HG03196 (cell line): ENCODE data around the gene FKBP2.
A peak's percentile ranks its signal among the peaks of the same experiment; 100 is the strongest.

ENCODE experiments used
- ATAC-seq: cut with Tn5 transposase; IDR thresholded peaks from one replicate; pipeline ENCODE4 v1.9.1; 2021; ENCODE audit not compliant: unreplicated experiment

Gene FKBP2

DNA sequence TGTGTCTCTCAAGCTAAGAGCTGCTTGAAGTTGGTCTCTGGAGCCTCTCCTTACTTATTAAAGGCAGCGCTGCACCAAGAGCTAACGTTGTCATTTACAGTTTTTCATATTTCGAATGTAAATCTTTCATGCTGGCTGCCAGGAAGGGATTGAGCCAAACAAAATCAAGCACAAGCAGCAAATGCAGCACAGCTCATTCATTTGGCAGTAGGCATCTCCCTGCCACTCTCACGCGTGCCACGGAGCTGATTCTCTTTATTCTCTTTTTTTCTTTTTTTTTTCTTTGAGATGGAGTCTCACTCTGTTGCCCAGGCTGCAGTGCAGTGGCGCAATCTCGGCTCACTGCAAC lies 8.0 kb upstream of the FKBP2 start:
- no peak for ATAC-seq

DNA sequence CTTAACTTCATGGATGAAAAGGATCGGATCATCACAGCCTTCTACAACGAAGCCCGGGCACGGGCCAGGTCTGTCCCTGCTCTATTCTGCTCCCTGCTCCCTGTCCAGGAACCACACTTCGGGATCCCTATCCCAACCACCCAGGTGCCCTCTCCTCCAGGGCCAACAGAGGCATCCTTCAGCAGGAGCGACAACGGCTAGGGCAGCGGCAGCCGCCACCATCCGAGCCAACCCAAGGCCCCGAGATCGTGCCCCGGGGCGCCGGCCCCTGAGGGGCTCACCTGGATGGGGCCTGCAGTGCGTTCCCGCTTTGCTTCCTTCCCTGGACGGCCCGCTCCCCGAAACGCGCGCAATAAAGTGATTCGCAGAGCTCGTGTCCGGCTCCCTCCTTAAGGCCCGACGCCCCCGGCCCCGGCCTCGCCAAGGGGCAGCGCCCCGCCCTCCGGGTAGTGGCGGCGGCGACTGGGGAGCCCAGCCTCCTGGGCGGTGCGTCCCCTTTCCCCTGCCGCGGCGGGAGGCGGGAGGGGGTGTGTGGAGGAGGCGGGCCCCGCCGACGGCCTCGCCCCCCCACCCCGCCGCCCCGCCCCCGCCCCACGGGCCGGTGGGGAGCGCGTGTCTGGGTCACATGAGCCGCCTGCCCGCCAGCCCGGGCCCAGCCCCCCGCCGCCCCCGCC lies 6.8 kb upstream of the FKBP2 start, which contains the start of gene VEGFB:
TSS of gene VEGFB (plus strand) at position 672 of the 674 bp plus-strand sequence. CDS start 250 bp downstream, outside the sequence.
- no peak for ATAC-seq

DNA sequence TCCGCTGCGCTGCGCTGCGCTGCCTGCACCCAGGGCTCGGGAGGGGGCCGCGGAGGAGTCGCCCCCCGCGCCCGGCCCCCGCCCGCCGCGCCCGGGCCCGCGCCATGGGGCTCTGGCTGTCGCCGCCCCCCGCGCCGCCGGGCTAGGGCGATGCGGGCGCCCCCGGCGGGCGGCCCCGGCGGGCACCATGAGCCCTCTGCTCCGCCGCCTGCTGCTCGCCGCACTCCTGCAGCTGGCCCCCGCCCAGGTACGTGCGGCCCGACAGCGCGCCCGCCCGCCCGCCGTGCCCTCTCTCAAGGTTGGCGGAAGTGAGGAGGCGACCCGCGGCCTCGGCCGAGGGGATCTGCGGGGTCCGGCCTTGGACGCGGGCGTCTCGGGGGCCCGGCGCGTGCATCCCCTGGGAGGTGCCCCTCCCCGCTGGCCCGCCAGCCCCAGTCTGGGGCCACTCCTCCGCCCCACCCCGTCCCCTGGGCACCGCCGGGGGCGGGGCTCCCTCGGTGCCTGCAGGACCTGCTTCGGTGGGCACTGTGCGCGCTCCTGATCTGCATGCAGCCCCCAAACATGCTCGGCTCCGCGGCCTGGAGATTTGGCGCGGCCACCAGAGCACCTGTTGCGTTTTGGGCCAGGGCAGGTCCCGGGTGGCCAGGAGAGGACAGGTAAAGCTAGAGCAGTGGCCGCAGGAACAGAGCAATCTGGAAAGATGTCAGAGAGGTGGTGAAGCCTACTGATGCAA lies 6.1 kb upstream of the FKBP2 start:
- no peak for ATAC-seq

DNA sequence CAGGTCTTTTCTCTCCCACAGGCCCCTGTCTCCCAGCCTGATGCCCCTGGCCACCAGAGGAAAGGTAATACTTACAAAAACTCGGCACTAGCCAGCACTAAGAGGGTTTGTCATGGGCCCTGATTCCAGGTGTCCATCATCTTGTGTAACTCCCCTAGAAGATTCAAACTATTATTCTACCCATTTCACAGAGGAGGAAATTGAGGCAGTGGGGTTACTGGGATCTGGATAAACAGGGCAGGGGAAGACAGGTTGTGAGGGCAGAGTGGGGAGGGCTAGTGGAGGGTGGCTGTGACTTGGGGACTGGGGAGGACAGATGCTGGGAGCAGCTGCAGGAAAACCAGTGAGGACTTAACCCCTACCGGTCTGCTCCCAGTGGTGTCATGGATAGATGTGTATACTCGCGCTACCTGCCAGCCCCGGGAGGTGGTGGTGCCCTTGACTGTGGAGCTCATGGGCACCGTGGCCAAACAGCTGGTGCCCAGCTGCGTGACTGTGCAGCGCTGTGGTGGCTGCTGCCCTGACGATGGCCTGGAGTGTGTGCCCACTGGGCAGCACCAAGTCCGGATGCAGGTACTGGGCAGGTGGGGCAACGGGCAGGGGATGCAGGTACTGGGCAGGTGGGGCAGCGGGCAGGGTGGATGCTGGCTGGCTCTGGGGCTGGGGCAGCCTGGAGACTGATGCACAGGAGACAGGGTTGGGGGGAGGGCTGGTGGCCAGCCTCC lies 5.3 kb upstream of the FKBP2 start:
- no peak for ATAC-seq

DNA sequence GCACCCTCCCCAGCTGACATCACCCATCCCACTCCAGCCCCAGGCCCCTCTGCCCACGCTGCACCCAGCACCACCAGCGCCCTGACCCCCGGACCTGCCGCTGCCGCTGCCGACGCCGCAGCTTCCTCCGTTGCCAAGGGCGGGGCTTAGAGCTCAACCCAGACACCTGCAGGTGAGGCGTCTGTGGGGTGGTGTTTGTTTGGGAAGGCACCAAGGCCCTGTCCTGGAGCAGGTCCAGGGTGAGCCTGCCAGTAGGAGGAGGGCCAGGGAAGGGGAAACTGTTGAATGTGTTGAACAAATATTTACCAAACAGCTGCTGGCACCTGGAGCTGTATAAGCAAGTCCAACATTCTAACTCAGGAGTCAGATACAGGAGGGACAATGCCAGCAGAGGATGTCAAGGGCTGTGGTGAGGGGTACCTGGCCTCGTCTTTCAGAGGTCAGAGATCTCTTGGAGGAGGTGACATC lies 3.4 kb upstream of the FKBP2 start:
- no peak for ATAC-seq

DNA sequence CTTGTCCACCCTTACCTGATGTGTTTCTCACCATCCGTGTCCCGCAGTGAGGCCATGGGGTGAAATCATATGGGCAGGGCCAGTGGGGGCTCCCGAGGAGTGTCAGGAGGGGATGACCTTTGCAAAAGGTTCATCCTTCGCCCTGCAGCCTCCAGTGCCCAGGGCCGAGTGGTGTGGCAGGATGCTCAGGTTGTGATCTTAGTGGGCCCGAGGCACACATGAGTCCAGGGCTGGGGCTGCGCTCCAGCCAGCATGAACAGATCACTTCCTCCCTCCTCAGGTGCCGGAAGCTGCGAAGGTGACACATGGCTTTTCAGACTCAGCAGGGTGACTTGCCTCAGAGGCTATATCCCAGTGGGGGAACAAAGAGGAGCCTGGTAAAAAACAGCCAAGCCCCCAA lies 2.8 kb upstream of the FKBP2 start:
- ATAC-seq, result no peak

DNA sequence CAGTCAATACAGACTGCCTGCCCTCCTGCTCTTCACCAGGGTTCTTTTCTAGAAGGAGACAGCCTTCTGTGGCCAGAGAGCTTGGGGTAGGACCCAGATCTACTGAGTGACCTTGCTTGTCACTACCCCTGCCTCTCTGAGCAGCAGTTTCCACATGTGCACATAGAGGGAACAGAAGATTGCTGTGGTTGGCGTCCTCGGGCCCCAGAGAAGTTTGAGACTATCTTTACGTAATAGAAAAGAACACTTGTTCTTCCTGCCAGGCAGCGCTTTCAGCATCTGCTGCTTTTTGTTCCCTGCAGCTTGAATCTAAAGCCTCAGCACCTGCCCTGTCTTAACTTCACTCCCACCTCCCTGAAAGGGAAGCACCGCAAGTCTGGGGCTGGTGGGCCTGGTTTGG lies 1.9 kb upstream of the FKBP2 start:
- ATAC-seq, result no peak

DNA sequence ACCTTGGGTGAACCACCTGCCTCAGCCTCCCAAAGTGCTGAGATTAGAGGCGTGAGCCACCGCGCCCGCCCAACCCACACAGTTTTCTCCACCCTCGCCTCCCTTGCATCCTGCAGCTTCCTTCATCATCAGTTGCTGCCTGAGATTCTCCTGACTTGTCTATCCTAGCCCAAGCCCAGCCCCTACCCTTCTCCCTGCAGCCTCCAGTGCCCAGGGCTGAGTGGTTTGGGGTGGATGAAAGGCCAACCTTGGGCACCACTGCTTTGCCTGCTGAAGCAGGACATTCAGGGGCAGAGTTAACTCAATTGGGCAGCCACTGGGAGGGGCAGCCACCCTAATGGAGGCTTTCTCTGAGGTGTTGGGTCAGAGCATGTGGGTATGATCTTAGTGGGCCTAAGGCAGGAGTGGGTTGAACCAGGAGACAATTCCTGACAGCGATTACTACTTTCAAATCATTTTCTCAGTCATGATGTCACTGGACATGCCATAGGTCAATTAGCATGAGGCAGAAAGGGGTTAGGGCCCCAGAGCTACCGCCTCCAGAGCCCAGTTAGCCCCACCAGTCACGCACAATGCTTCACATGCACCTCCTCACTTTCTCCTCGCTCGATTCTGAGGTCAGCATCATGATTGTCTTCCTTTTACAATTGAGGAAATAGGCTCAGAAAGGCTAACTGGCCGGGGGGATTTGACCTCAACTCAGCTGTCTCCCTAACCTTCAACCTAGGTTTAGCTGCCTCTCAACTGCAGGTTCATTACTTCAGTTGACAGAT lies 1.0 kb upstream of the FKBP2 start:
- no peak for ATAC-seq

DNA sequence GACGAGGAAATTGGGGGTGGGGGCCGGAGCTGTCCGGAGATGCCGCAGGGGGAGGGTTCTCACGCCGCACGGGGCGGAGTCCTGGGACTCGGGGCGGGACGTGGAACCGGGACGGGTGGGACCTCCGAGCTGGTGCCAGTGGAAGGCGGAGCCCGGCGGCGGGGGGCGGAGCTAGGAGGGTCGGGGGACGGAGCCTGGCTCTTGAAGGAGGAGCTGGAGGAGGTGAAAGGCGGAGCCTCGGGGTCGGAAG lies 271 bp downstream of the FKBP2 start:
- ATAC-seq, result peak; percentile 59

DNA sequence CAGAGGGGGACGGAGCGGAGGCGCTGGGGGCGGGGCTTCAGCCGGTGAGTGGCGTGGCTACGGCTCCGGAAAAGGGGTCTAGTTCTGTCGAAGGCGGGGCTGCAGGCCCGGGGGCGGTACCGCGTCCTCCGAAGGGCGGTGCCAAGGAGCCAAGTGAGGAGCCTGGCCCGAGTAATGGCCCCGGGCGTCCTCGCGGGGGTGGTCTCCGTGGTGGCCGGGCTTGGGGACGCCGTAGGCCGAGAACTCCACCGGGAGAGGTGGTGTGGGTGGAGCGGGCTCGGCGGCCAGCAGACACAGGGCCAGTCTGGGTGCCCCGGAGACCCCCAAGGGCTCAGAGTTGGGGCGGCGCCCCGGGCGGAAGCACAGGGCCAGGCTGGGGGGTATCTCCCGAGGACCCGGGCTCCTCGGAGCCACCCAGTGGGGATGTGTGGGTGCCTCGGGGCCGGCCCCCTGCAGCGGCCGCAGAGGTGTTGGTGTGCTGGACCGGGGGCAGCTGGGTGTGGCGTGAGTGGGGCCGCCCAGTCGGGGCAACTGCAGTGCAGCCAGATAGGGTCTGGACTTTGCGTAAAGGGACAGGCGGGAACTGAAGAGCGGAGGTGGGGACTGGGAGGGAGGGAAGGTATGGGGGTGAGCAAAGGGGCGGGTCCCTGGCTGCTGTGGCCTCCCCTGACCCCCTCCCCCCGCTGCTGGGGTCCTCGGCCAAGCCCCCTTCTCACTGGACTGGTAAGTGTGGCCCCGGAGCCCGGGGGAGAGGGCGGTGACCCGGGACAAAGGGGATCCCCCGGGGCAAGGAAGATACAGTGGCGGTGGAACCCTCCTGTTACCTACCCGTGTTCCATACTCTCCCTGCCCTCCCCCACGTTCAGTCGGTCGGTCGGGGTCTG lies 838 bp downstream of the FKBP2 start:
- peak; percentile 3 for ATAC-seq

DNA sequence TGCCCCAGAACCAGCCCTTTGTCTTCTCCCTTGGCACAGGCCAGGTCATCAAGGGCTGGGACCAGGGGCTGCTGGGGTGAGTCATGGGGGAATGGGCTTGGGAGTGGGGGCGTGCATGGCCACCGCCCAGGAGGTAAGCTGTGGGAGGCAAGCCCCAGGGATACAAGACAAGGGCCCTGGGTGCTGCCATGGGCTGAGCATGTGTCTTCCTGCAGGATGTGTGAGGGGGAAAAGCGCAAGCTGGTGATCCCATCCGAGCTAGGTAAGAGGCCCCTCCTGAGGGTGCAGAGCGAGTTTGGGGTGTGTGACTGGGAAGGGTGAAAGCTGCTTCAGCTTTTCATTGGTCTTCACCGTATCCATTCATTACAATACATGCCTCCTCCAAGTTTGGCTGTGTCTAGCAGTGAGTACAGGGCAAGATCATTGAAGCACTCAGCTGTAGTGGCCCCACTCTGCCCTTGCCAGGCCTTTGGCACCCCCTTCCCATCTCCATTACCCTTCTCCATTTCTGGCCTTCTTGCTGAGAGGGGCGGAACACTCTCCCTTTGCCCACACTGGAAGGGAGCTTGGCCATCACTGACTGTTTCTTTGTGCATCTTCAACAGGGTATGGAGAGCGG lies 2.5 kb downstream of the FKBP2 start:
- no peak for ATAC-seq

DNA sequence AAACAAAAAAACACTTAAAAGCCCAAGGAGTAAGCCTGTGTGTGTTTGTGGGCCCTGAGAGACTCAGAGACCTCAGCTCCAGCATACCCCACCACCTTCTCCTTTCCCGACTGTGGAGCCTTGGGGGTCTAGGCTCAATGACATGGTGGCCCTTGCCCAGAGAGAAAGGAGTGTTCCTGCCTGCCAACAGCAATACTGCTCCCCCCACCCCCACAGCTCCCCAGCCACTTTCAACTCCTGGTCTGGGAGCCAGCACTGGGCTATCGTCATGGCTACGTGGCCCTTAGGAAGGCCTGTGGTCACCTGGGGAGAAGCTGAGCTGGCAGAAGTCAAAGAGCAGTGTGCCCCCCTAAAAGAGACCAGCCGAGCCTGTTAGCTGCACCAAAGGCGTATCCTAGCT lies 3.2 kb downstream of the FKBP2 start:
- no peak for ATAC-seq

DNA sequence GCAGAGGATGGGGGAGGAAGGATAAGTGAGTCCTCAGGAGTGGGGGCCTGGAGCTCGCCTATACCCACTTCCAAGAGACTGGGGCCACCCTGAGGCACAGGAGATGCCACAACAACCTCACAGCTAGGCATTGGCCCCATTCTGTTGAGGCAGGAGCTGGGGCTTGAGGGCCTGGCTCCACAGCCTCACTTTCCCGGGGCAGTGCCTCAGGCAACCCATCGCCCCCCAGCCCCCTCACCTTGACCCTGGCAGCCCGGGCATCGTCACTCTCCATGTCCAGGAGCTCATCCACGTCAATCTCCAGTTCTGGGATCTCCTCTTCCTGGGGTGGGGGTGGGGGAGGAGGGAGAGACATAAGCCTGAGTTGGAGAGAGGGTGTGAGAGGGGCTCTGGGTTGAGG lies 4.1 kb downstream of the FKBP2 start:
- no peak for ATAC-seq

DNA sequence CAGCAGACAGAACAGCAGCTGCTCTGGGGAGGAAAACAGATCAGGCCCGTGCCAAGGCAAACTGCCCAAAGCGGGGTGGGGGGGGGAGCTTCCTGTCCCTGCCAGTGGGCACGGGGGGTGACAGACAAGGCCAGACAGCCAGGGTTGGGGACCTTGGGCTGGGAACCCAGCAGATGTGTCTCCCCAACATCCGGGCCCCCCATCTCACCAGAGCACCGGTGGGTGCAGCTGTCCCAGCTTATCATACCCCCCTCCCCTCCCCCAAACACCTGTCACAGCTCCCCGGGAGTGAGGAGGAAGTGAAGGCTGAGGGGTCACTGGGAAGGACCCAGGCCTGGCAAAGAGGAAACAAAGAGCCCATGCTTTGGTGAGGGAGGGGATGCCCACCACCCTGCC lies 4.5 kb downstream of the FKBP2 start:
- ATAC-seq, result no peak

DNA sequence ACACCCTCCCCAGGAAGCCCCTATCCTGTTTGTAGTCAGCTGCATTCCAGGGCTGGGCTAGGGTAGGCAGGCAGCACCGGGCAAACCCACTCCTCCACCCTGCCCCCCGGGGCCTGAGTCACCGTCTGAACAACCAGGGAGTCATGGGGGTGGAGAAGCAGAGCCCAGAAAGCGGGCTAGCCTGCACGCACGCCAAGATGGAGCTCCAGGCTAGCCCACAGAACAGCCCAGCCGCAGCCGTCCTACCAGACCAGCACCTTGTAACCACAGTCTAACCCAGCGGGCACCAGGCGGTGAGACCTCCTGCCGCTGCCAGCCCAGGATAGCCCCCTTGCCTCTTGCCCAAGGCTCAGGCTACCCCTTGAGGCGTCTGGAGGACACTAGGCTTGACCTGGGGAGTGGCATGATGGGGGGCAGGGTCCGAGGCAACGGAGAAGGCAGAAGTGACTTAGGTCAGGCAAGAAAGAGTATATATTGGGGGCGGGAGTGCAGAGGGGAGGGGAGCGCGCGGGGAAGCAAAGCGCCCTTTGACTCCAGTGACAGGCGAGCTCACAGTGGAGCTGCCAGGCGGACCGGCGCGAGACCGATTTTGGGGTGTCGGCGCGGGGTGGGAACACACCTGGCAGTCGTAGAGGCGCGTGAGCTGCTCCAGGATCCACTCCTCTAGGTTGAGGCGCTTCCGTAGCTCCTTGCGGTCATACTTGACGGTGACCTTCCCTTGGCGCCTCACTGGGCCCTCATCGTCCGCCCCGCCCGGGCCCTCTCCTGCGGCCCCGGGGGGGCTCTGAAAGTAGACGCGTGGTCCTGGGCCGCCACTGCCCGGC lies 5.1 kb downstream of the FKBP2 start:
- ATAC-seq, result no peak

DNA sequence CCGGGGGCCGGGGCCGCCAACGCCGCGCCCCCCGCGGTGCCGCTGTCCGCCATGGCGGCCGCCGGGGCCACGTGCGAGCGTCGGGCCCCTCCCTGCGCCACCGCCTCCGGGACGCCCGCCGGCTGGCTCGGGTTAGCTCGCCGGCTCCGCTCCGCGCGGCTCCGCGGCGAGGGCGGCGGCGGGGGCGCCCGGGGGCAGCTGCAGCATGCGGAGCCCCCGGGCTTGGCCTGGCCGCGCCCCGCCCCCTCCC lies 5.7 kb downstream of the FKBP2 start:
- peak; percentile 9 for ATAC-seq

DNA sequence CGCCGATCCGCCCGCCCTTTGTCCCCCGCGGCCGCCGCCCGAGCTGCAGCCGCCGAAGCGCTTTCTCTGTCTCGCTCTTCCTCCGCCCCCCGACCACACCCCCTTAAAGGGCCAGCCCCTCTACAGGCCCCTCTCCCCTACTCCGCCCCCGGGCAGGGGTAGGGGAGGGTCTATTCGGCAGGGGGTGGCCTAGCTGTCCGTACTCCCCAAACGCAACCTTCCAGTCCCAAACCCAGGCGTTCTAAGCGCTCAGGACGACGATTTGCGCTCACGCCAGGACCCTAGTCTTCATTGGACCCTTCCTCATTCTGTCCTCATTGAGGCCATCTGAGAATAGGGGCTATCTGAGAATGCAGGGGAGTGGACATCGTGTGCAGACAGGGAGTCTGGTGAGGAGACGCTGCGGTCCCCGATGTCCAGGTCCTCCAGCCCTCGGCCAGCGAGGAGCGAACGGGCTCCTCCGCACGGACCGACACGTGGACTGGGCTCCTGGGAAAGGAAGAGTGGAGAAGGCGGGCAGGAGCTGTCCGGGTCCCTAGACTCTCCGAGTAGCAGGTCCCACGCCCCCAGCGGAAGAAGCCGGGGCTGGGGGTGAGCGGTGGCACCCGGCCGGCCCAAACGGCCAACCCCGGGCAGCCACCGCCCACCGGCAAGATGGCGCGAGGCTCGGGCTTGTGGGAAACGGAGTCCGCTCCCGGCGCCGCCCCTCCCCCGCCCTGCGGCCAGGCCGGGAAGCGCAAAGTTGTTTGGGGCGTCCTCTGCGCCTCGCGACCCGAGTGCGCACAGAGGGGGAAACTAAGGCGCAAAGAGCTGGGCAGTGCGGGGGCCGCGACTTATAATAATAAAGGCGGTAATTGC lies 6.2 kb downstream of the FKBP2 start, which contains the start of gene PPP1R14B:
TSS of gene PPP1R14B (minus strand) at position 73 of the 858 bp plus-strand sequence. CDS start 270 bp downstream, outside the sequence.
- ATAC-seq, result peak; percentile 31

DNA sequence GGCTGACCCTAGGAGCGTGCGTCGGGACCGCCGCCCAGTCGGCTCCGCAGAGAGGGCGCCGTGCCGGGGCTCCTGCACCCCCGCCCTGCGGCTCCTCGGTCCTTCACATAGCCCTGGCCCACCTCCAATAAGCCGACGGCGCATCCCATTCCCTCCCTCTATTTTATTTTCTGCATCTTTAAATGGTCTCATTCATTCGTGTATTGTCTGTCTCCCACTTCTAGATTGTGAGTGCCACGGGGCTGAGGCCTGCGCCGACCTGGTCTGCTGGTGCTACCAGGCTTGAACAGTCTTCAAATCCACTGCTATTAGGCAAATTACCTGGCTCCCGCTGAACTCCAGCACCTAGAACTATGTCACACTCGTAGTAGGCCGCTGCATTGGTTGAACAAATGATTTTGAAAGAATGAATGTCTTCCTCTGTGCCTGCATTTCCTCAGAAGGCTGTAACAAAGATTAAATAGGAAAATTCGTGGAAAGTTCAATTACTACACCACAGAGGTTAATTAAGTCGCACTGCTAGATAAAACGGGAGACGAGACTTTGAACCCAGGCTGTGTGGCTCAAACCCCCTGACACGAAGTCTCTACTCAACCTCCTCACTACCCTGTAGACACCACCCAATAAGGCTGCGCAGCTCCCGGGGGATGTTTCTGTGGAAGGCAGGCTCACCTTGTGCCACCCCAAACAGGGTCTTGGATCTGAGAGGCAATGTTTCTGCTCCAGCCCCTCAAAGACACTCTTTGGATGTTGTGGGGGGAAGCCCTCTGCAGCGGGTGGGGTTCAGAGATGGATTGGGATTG lies 7.0 kb downstream of the FKBP2 start:
- ATAC-seq, result no peak
